SIG-M5 treated with dmso at 0.1 percent for 504 hours (cell line): ENCODE results near the gene RAPGEF5.

ENCODE experiments used
- DNase-seq: peaks from one replicate; lab custom pipeline; 2025; ENCODE audit not compliant: unreplicated experiment; lab: John Stamatoyannopoulos, UW

The RAPGEF5 gene

DNA sequence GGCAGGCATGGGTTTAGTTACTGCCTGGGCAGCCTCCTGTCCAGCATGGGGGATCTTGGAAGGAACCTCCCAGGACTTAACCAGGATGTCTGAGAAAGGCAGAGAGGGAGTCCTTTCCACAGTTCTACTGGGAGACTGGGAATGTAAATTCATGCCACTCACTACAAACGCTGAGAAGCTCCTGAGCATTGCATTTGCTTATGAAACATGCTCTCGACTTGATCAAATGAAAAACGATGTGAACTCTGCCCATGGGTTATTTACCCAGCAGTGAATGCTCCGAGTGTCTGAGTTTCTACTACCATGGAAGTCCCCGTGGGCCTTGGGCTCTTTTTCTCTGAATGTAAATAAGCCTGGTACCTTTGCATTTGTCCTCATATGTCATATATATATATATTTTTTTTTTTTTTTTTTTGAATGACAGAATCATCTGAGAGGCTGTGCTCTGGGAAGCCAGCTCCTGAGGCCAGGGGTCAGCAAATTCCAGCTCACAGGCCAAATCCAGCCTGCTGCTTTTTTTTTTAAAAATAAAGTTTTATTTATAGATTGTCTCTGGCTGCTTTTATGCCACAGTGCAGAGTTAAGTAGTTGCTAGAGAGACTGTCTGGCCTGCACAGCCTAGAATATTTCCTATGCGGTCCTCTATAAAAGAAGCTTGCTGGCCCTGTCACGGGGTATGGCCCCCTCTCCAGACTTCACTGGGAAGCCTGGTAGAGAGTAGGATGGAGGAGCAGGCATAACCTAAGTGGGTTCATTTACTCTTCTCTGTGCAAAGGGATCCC lies 21.4 kb upstream of the RAPGEF5 start:
- no peak for DNase-seq

DNA sequence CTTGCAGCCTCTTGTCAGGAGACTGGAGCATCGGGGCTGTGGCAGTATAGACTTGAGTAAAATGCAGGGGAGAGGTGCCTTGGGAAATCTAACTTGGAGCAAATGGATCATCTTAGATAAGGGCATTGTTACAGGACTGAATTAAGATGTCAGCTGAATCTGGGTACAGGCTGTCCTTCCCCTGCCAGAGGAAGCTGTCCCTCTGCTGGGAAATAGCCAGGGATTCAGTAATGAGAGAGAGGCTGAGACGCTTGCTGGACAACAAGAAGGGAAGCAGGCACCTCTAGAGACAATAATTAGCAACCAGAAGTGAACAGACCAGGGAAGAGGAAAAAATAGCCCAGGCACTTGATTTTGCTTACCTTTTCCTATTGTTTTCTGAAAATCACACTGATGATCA lies 20.7 kb upstream of the RAPGEF5 start:
- DNase-seq, result no peak

DNA sequence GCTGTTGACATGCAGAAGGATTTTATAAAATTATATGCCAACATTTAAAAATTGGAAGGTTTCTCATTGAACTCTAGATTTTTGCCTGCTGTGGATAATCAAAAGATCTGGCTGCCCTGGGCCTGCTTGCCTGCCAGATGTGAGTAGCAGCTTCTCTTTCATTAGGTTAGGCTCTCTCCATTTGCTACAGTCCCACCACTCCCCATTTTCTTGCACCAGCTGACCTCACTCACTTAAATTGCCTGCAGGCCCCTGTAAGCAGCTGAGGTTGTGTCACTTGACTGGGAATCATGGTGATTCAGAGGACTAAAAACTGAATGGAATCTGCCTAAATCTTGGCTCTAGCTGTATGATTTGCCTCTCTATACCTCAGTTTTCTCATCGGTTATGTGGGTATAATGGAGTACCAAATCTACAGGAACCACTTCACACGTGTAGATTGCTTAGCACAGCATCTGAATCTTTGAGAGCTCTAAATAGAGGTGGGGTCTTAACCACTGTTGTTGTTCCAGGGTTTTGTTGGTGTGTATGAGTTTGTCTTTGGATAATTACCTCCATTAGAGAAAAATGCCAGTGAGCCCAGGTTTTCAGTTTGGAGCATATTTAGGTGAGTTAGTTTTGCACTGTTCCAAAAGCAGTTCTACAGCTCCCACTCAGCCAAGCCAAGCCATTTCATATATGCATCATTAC lies 18.6 kb upstream of the RAPGEF5 start:
- DNase-seq, result no peak

DNA sequence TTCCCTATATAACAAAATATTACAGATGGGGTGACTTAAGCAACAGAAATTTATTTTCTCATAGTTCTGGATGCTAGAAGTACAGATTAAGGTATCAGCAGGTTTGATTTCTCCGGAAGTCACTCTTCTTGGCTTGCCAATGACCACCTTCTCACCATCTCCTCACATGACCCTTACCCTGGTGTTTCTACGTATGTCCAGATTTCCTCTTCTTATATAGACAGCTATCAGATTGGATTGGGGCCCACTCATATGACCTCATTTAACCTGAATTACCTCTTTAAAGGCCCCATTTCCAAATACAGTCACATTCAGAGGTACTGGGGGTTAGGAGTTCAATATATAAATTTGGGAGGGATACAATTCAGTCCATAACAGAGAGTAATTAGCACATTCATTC lies 17.0 kb upstream of the RAPGEF5 start:
- DNase-seq, result no peak

DNA sequence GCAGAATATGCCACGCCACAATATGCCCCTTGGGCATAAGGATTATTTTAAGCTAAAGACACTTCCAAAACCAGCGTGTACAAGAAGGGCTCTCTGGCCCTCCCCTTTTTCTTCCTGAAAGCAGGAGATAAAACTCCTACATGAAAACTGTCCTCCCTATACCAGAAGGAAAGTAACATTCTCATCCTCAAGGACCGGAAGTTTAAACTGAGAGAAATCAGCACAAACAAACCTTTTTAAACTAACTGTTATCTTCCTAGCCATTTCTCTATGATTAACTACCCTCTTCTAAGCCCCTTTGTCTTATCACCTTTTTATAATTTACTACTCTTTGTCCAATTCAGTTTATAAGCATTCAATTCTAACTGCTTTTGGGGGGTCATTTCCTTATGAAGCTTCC lies 16.4 kb upstream of the RAPGEF5 start:
- no peak for DNase-seq

DNA sequence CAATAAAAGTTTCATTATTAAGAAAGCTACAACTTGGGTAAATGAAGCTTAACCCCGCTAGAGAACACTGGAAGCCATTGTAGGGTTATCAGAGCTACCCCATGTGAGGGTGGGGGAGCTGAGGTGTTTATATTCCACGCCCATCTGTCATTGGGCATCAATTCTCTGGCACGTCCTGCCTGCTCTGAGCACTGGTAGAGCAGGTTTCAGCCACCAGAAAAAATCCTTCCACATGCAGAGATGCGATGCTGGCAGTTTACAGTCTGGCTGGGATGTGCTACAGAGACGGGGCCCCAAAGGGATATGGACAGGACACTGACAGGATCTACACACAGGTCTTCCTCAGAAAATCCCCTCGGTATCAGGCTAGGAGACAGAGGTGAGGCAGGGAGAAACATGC lies 15.9 kb upstream of the RAPGEF5 start:
- no peak for DNase-seq

DNA sequence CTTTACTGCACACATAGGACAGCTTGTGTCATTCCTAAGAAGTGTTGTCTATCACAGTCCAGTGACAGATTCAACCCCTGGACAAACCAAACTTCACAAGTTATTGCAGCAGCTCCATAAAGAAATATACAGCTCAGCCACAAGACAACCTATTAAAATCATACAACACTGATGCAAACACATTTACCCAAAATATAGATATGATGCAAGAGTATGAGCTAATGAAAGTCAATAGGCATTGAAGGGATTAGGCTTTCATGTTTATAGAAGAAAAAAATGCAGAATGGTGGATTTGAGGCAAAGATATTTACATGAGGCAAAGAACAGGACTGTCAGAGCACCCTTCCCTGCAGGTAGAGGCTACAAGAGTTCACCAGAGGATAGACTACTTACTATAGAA lies 14.9 kb upstream of the RAPGEF5 start:
- no peak for DNase-seq

DNA sequence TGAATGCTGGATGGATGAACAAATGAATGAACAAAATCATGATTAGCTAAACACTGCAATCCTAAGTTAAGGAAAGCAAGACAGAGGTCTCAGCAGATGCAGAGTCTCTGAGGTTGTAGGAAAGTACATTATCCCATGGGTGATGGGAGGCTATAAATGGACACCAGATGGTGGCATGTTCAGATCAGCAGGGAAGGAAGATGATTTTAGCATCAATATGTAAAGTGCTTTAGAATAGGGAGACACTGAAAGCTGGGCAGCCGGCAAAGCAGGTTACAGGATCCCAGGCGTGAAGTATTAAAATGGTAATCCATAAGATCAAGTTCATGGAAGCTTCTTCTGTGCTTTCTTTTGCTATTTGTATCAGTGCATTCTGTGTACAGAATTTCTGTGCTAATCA lies 7.9 kb upstream of the RAPGEF5 start:
- DNase-seq, result no peak

DNA sequence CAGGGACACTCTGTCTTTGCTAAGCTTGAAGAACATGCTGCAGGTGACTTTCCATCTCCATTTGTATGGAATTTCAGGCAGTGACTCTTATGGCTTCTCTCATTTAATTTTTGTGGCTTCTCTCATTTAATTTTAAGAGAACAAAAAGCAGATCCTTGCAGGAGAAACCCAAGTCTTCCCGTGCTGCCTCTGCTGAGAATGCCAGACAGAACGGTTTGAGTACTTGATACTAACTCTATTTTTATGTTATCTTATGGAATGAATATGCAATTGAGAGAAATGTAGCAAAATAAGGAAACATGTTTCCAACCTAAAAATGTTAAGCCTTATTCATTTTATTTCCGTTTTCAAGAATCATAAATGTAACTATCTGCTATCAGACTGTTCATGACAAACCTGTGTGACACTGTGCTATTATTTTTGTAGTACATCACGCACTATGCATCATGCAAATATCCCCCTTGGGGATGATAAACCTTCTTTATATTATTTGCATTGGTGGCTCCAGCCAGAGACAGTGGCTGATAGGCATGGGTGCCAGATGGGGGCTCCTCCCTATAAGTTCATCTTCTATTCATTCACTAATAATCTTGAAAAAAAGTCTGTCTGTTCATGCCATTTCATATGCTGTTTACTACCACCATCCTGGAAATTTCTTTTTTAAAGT lies 6.9 kb upstream of the RAPGEF5 start:
- DNase-seq, result no peak

DNA sequence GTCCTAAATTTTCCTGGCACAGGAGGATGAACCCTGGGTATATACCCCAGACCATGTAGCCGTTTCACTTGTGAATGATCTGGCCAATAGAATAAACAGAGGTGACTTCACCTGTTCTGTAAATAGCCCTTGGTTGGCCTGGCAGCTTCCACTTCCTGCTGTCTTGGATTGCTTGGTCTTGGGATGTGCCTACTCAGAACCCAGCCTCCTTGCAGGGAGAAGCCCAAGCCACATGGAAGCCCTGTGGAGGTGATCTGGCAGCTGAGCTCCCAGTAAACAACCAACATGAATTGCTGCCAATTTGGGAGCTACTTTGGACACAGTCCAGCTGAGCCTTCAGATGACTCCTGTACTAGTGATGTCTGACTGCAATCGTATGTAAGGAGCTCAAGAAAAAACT lies 4.8 kb upstream of the RAPGEF5 start:
- DNase-seq, result no peak

DNA sequence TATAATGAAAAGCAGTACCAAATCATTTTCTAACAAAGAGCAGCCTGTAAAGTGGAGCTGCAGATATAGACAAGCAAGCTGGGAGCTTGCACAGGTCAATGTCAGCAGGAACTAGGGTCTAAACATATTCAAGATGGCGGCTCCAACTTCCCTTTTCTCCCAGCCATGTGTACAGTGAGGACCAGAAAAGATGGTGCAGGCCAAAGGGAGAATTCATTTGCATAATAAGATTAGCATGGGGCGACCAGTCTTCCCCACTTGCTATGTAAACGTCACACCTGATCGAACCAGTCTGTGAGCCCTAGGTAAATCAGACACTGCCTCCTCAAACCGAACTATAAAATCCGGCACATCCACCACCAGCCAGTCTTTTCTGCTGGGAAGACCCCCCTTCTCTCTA lies 4.4 kb upstream of the RAPGEF5 start:
- DNase-seq, result no peak

DNA sequence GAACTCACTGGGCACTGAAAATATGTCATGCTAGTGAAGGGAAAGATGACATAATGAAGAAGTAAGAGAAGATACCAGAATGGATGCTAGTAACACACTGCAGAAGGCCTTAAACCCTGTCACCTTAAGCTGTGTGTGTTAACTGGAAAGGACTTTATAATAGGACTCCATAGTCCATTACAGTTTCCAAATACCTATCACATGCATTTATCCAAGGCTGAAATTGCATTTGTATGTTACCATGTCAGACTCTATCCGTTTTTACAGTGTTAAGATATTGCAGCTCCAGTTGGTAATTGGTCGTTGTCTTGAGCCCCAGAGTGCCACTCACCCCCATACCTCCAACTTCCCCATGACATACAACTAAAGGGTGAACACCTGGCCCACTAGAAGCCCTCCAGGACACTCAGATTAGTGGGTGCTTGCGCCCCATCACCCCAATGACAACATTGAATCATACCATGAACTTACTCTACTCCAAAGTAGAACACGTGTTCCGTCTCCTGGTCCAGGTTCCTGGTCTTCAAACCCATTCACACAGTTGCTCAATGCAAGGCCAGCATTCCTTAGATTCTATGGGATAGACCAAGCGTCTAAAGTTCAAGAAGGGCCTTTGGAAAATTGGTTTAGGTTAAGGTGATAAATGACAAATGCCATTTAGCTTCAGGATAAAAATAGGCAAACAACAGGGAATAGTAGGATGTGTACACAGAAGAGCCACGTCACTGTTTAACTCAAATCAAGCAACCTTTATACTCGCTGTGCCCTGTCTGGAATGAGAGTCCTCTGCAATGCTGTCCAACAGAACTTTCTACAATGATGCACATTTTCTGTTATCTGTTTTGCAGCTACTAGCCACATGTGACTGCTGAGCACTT lies 2.1 kb upstream of the RAPGEF5 start:
- DNase-seq, result no peak

DNA sequence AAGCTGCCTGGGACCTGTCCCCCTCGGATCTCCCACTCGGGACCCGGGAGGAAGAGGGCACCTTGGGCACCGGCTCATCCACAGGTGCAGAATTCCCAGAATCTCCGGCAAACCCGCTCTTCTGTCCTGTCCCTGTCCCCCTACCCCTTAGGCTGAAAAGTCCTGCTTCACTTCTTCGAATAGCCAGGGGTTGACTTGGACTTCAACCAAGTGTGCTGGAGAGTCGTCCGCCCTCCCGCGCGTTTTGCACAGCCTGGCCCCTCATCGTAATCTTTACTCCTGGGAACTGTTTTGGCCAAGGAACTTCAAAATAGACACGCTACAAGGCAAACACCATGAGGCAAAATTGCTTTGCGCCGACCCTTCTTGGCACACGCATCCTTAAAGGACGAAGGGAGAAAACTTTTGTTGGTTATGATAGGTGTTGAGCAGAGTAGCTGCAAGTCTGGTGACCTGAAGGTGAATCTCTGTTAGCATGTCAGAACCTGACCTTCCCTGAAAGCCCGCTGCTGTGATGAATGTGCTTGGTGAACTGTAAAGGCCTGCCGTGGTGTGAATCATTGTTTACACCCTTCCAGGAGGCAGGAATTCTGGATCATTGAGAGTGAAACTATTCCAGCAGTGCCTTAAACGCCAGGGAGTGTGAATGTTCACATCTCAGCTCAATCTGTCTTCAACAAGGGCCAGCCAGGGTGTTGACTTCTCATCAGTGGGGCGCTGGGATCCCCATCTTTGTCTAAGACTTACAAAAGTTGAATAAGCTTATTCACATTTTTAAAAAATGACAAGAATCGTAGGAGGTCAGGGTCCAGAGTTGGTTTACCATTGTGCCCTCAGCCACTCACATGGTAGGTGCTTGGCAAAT lies 589 bp upstream of the RAPGEF5 start:
- no peak for DNase-seq

DNA sequence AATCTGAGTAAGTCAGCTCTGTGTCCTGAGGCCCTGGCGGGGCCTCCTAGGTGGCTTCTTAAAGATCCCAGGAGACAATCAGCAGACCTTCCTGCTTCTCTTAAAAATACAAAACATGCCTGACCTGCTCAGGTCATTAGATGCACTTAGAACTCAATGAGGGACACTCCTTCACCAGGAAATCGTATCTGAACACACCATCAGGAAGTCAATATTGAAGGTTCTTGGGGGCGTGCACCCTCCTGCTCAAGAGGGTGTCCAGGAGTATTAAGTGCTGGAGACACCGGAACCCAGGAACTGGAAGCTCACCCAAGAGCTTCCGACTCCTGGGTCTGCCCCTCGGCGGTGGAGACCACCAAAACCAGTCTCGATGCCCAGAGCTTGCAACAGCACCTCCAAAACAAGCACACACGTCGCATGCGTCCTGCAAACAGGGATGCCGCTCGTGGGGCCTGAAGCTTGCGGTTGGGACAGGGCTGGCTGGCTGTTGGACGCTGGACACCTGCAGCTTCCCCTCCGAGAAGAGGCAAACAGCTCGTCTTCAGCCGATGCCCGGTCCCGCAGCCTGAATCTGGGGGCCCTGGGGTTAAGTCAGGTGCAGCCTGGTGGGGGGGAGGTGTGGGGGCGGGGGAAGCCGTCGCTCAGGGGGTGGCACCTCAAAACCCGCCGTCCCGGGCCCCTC lies 803 bp downstream of the RAPGEF5 start:
- no peak for DNase-seq

DNA sequence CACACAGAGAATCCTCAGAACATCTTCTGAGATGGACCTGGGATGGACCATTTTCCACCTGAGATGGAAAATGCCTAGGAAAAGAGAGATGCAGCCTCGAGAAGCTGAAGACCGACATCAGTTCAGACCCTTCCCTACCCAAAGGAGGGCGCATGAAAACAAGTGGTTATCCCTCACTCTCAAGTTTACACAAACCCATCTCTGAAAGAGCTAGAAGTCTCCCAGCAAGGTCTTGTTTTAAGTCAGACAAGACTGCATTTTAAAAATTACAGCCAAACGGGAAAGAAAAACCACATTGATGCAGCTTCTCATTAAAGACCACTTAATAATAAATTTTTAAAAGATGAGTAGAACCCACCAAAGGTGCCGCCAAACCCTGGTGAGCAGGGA lies 1.3 kb downstream of the RAPGEF5 start:
- no peak for DNase-seq

DNA sequence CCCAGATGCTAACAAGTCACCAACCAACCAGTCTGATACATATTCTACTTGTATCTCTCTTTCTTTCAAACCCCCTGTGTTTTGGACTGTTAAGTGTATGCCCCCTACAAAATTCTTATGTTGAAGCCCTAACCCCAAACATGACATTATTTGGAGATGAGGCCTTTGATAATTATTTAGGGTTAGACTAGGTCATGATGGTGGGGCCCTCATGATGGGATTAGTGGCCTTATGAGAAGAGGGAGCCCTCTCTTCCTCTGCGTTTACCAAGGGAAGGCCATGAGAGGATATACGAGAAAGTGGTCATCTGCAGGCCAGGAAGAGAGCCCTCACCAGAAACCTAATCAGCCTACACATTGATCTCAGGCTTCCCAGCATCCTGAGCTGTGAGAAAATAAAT lies 2.5 kb downstream of the RAPGEF5 start:
- DNase-seq, result no peak

DNA sequence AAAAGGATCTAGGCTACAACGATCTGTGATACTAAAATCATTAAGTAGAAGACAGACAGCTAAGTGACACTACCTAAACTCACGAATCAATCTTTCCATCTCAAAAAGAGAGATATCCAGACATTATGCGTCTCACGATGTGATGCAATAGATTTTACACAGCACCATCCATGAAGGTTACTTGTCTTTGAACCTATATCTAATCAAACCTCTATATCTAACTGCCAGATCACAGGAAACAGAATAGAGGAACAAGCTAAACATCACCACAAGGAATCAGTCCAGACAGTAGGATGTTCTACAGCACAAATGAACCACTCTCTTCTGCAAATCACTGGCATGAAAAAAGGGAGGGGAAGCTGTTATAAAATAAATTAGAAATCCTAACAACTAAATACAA lies 4.1 kb downstream of the RAPGEF5 start:
- DNase-seq, result no peak

DNA sequence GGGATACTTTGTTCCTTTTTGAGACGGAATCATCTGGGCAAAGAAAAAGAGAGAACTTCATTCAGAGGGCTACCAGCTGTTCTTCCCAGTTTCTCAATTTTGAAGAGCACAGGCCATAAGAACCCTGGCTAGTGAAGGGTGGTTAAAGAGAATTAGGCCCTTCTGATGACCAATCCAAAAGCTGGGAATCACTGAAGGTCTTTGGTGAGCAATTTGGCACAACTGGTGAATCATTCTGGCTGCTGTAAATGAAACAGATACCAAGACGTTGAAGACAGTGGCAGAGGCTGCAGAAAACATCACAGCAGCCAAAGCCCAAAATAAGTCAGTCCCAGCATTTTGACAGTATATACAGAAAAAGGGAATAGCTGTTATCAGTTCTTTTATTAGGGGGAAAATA lies 5.1 kb downstream of the RAPGEF5 start:
- DNase-seq, result no peak

DNA sequence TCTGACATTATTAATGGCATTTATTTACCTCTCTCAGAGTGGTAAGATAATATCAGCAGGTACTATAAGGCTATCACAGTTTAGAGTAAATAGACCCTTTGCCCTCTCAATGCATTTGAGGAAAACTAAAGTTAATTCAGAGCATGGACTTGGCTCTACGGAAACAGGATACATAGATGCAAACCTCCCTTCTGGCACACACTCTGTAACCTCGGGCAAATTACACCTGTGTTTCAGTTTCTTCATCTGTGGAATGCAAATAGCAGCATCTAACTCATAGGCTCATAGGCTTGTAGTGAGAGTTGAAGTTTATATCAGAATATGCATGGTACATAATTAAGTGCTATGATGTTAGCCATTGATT lies 5.6 kb downstream of the RAPGEF5 start:
- DNase-seq, result no peak
